AG04450 (cell line): ENCODE measurements around the gene GLTP. TPM values are rescaled to one million over a fixed set of nuclear protein-coding genes. Genes with fewer than 3 reads are reported as not detected.

Experiments
- CTCF ChIA-PET: fragments of 300-600, 350-600 bp; formaldehyde crosslinking; extraction: SDS; loops from one replicate; lab custom pipeline; 2022; ENCODE audit warnings: antibody characterized with exemption, inconsistent platforms; lab: Charles Lee
- POLR2A ChIA-PET: fragments of 350-600 bp; formaldehyde crosslinking; extraction: SDS; loops from one replicate; lab custom pipeline; 2021; ENCODE audit warnings: antibody characterized with exemption, inconsistent platforms; lab: Yijun Ruan, JAX
- DNase-seq: peaks from one replicate; pipeline ENCODE4 v3.0.0-alpha.2; 2011; ENCODE audit warnings: low read depth, low spot score
- H3K27ac ChIP-seq: one replicate; pipeline ENCODE4 v1.5.1; 2012; ENCODE audit warnings: low read depth, low read length, control low read depth
- H3K27me3 ChIP-seq: one replicate; pipeline ENCODE4 v1.6.0; 2012; ENCODE audit warnings: low read length; ENCODE audit not compliant: control insufficient read depth, insufficient read depth
- H3K4me3 ChIP-seq: 2 replicates; pipeline ENCODE4 v1.5.1; 2011; ENCODE audit warnings: mild to moderate bottlenecking, low read depth, low read length, control low read depth
- H3K9me3 ChIP-seq: 2 replicates; pipeline ENCODE4 v1.5.1; 2012; ENCODE audit warnings: low read length; ENCODE audit not compliant: control insufficient read depth, insufficient read depth
- CTCF ChIP-seq: IDR thresholded peaks from 2 replicates; pipeline ENCODE4 v1.5.1; 2011; ENCODE audit warnings: low read depth, low read length, control low read depth, inconsistent platforms
- polyA plus RNA-seq: library from polyadenylated mRNA; depleted of rRNA; stranded (reverse); fragments of >200 nt; gene quantifications from 2 replicates; pipeline ENCODE4 v1.2.3, GENCODE V29; 2011

Gene GLTP
- polyA plus RNA-seq, 1 experiment = 30.3 TPM

- TF ChIP-seq CTCF = no peak
- POLR2A ChIA-PET = interaction anchor here (0.5 kb wide), 1 partner anchor 16 kb away, joined by 5 read pairs; no protein-coding TSS in a partner anchor
- H3K9me3 ChIP-seq = no peaks in the 10 kb centered on the region; the same call in 1 of the 2 replicates
- no peak overlapping the region for H3K4me3 ChIP-seq
- no peak for DNase-seq
- CTCF ChIA-PET = interaction anchor here (1.2 to 1.3 kb wide), 3 partner anchors 9 to 105 kb away, joined by 3 to 5 read pairs (median 3); no protein-coding TSS in a partner anchor
- H3K27me3 ChIP-seq = no peaks in the 10 kb centered on the region
- H3K27ac ChIP-seq = no peak overlapping the region
Observed at GRCh38 chr12:109910254-109910968, 30.1 kb upstream of the GLTP start.

GRCh38 chr12:109905301-109905700 is 25.0 kb upstream of the GLTP start:
- Histone ChIP-seq H3K27me3 (no peaks in the 10 kb centered on the region), H3K27ac (no peak overlapping the region), H3K9me3 (no peaks in the 10 kb centered on the region; the same call in 1 of the 2 replicates), H3K4me3 (no peak overlapping the region)
- DNase-seq = no peak
- ChIA-PET CTCF (interaction anchor here (0.5 to 0.9 kb wide), 2 partner anchors 23 to 694 kb away, joined by 3 read pairs; no protein-coding TSS in a partner anchor), POLR2A (no interaction called here)
- TF ChIP-seq CTCF = no peak

- ChIA-PET CTCF (interaction anchor here (2.0 kb wide), 1 partner anchor 58 kb away, joined by 9 read pairs; no protein-coding TSS in a partner anchor), POLR2A (no interaction called here)
- DNase-seq = no peak
Observed at GRCh38 chr12:109902891-109903418, 22.6 kb upstream of the GLTP start.

GRCh38 chr12:109900752-109901580 is 20.6 kb upstream of the GLTP start:
- POLR2A ChIA-PET = interaction anchor here (0.5 to 1.2 kb wide), 2 partner anchors 13 to 28 kb away, joined by 3 to 8 read pairs; no protein-coding TSS in a partner anchor
- no peak for DNase-seq
- H3K27ac ChIP-seq = peak overlapping the region; percentile 65
- CTCF ChIA-PET = interaction anchor here (0.5 to 2.4 kb wide), 6 partner anchors 11 to 679 kb away, joined by 3 to 10 read pairs (median 4); no protein-coding TSS in a partner anchor
- no peaks in the 10 kb centered on the region; the same call in 1 of the 2 replicates for H3K9me3 ChIP-seq
- no peak for TF ChIP-seq CTCF
- peak overlapping the region; percentile 83 for H3K4me3 ChIP-seq
- no peaks in the 10 kb centered on the region for H3K27me3 ChIP-seq

More at GRCh38 chr12:109902891-109903418, 22.6 kb upstream of the GLTP start:
- Histone ChIP-seq H3K4me3 (no peak overlapping the region), H3K27ac (no peak overlapping the region), H3K27me3 (no peaks in the 10 kb centered on the region), H3K9me3 (no peaks in the 10 kb centered on the region; the same call in 1 of the 2 replicates)
- no peak for TF ChIP-seq CTCF
